ENCODE data around the gene TPD52L2.
A peak's percentile ranks its signal among the peaks of the same experiment; 100 is the strongest.

DNA sequence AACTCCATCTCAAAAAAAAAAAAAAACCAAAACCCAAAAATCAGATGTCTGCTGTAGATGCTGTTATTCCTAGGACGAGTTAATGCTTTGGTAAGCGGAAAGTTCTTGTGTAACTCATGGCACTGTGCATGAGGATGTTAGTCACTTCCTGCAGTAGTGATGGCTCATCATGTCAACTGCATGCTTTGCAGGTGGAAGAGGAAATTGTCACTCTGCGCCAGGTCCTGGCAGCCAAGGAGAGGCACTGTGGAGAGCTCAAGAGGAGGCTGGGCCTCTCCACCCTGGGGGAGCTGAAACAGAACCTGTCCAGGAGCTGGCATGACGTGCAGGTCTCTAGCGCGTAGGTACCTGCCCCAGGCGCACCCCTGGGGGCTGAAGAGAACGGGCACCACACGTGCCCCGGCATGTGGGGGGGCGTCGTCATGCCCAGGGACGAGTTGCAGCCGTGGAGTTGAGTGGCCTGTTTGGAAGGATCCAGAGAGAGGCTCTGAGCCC, 8.5 kb downstream of the TPD52L2 start:
- TF ChIP-seq, protein P1, sequence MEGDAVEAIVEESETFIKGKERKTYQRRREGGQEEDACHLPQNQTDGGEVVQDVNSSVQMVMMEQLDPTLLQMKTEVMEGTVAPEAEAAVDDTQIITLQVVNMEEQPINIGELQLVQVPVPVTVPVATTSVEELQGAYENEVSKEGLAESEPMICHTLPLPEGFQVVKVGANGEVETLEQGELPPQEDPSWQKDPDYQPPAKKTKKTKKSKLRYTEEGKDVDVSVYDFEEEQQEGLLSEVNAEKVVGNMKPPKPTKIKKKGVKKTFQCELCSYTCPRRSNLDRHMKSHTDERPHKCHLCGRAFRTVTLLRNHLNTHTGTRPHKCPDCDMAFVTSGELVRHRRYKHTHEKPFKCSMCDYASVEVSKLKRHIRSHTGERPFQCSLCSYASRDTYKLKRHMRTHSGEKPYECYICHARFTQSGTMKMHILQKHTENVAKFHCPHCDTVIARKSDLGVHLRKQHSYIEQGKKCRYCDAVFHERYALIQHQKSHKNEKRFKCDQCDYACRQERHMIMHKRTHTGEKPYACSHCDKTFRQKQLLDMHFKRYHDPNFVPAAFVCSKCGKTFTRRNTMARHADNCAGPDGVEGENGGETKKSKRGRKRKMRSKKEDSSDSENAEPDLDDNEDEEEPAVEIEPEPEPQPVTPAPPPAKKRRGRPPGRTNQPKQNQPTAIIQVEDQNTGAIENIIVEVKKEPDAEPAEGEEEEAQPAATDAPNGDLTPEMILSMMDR (IDR thresholded peaks at IDR 0.05; ENCODE audit: low read depth, low read length): no peak
- TF ChIP-seq POLR2A (IDR thresholded peaks at IDR 0.05; ENCODE audit: extremely low read depth, insufficient read length): no peak
- peak; percentile 96 for TF ChIP-seq MYC (IDR thresholded peaks at IDR 0.05; ENCODE audit: low read depth, low read length)
- TF ChIP-seq, protein P2, sequence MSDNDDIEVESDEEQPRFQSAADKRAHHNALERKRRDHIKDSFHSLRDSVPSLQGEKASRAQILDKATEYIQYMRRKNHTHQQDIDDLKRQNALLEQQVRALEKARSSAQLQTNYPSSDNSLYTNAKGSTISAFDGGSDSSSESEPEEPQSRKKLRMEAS (IDR thresholded peaks at IDR 0.05; ENCODE audit: low read depth, low read length): peak; percentile 94
